Spinal cord (tissue), 10 donors: ENCODE measurements around the gene TYW1B. TPM values are rescaled to one million over a fixed set of nuclear protein-coding genes. Genes with fewer than 3 reads are reported as not detected.
"Not testable (repeated sequence)": the region's sequence is repeated elsewhere in the genome, so short reads cannot be mapped to it uniquely, and the experiment has no call there.

Experiments used
- DNase-seq, 6 donors: peaks; one replicate each; pipeline versions ENCODE4 v3.0.0 to v3.0.0-alpha.2; 2013 to 2015; ENCODE audit warnings: low spot score in 6 of 6, low read depth in 4 of 6
- H3K27ac ChIP-seq: one replicate; pipeline ENCODE4 v1.5.1; 2013; ENCODE audit warnings: low read depth, low read length, control low read depth
- H3K27me3 ChIP-seq: one replicate; pipeline ENCODE4 v1.6.1; 2013; ENCODE audit warnings: low read length; ENCODE audit not compliant: control insufficient read depth, insufficient read depth
- H3K36me3 ChIP-seq: one replicate; pipeline ENCODE4 v1.6.1; 2013; ENCODE audit warnings: low read length; ENCODE audit not compliant: control insufficient read depth, insufficient read depth
- H3K4me1 ChIP-seq: one replicate; pipeline ENCODE4 v1.6.1; 2013; ENCODE audit warnings: low read length; ENCODE audit not compliant: control insufficient read depth, insufficient read depth
- H3K4me3 ChIP-seq: one replicate; pipeline ENCODE4 v1.5.1; 2013; ENCODE audit warnings: low read depth, low read length, control low read depth
- H3K9me3 ChIP-seq: one replicate; pipeline ENCODE4 v1.6.1; 2013; ENCODE audit warnings: low read length; ENCODE audit not compliant: control insufficient read depth, insufficient read depth
- WGBS: methylation state at CpG from one replicate; pipeline ENCODE4 v1.1.5; 2013; ENCODE audit warnings: missing lambda C conversion rate; ENCODE audit not compliant: insufficient coverage; 5-methylcytosine and 5-hydroxymethylcytosine counted together
- polyA plus RNA-seq, 2 donors: library from polyadenylated mRNA; unstranded; fragments of 120-200 nt; gene quantifications; one replicate each; pipeline ENCODE4 v1.2.1, GENCODE V29; 2013; ENCODE audit not compliant: insufficient read length in 2 of 2
- total RNA-seq, 2 donors: library from RNA; depleted of rRNA in 1 of 2; stranded (reverse); fragments of 120-200 nt in 1 of 2; fragments of >200 nt in 1 of 2; gene quantifications; one replicate each; pipeline versions ENCODE4 v1.2.3 to v1.2.4, GENCODE V29; 2013 to 2014
- donor health status: healthy.

TYW1B gene
- total and polyA plus RNA-seq, 4 donors = 2.4 to 11.5 (median 5.3) TPM

DNA sequence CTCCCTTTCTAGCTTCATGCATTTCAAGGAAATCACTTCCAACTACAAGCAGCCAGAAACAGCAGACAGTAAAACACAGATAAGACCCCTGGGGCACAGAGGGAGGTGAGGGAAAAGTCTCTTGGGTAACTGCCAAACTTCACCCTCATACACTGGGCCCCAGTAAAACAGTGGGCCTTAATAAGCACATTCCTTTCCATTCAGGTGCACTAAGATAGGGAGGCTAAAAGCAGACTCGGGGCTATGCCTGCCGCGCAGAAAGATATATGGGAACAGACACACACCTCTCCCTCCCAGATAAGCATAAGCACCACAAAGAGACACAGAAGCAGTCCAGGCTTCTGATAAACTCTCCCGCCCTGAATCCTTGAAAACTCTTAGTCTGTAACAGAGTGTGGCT is 117.0 kb downstream of the TYW1B start:
- H3K4me1 ChIP-seq = no peaks in the 10 kb centered on the region
- no peaks in the 10 kb centered on the region for H3K36me3 ChIP-seq
- no peak overlapping the region for H3K4me3 ChIP-seq
- H3K9me3 ChIP-seq = no peaks in the 10 kb centered on the region
- no peak overlapping the region for H3K27ac ChIP-seq
- no peaks in the 10 kb centered on the region for H3K27me3 ChIP-seq
- no peak for DNase-seq
- WGBS = 40% methylated on average over 3 of the region's 4 CpGs

- no peaks in the 10 kb centered on the region for H3K36me3 ChIP-seq
These were observed 118.1 kb downstream of the TYW1B start for GRCh38 chr7:72709909-72710308.

GRCh38 chr7:72708371-72709050 is 119.5 kb downstream of the TYW1B start:
- not testable (repeated sequence) for H3K4me1 ChIP-seq, DNase-seq, H3K4me3 ChIP-seq, H3K27me3 ChIP-seq, H3K27ac ChIP-seq, H3K9me3 ChIP-seq, H3K36me3 ChIP-seq
- WGBS = no CpG with 5 or more reads among the region's 3 CpGs

More at GRCh38 chr7:72709909-72710308, 118.1 kb downstream of the TYW1B start:
- no peaks in the 10 kb centered on the region for H3K27me3 ChIP-seq
- WGBS = 86% methylated on average over 5 of the region's 8 CpGs
- H3K9me3 ChIP-seq = no peaks in the 10 kb centered on the region
- no peak overlapping the region for H3K27ac ChIP-seq
- no peak for DNase-seq
- no peak overlapping the region for H3K4me3 ChIP-seq
- no peaks in the 10 kb centered on the region for H3K4me1 ChIP-seq

DNA sequence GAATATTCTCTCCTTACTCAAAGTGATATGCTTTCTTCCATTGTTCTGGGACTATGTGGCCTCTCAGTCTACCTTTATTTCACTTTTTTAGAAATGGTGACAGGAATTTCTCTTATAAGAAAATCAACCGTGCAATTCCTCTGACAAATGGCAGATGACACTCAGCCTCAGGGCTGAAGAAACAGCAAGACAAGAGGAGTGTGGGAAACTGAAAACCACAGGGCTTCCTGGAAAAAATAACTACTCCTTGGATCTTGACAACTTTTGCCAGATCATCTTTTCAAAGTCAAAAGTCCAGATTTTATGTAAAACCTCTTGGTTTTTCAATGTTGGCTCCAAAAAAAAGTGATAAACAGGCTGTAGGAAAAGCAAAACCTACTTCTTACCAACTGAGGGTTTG is 121.5 kb downstream of the TYW1B start:
- H3K27ac ChIP-seq = no peak overlapping the region
- no peak for DNase-seq
- no peak overlapping the region for H3K4me3 ChIP-seq
- H3K9me3 ChIP-seq = no peaks in the 10 kb centered on the region
- H3K27me3 ChIP-seq = no peaks in the 10 kb centered on the region
- H3K4me1 ChIP-seq = no peaks in the 10 kb centered on the region
- no CpG with 5 or more reads among the region's 1 CpG for WGBS
- H3K36me3 ChIP-seq = no peaks in the 10 kb centered on the region

GRCh38 chr7:72705693-72706092 is 122.3 kb downstream of the TYW1B start:
- WGBS = no CpG with 5 or more reads among the region's 4 CpGs
- not testable (repeated sequence) for H3K36me3 ChIP-seq, H3K4me1 ChIP-seq

DNA sequence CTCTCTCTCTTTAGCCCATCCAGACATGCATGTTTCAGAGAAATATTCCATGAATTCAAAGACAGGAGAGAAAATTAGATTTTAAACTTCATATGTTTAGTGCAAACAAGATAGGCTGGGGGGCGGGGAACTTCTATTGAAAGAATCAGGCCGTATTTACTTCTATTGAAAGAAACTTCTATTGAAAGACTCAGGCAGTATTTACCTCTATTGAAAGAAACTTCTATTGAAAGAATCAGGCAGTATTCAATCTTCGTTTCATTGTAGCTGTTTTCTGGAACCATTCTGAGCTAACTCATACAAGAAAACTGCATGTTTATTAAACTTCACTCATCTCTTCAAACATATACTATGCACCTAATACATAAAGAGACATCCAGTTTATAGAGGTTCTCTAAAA is 123.1 kb downstream of the TYW1B start:
- no peak for DNase-seq
- H3K27me3 ChIP-seq = no peaks in the 10 kb centered on the region
- H3K4me1 ChIP-seq = no peaks in the 10 kb centered on the region
- no CpG with 5 or more reads among the region's 3 CpGs for WGBS
- no peak overlapping the region for H3K27ac ChIP-seq
- H3K9me3 ChIP-seq = no peaks in the 10 kb centered on the region
- H3K36me3 ChIP-seq = no peaks in the 10 kb centered on the region
- no peak overlapping the region for H3K4me3 ChIP-seq

More at GRCh38 chr7:72705693-72706092, 122.3 kb downstream of the TYW1B start:
- not testable (repeated sequence) for H3K9me3 ChIP-seq, DNase-seq, H3K27me3 ChIP-seq, H3K27ac ChIP-seq, H3K4me3 ChIP-seq

DNA sequence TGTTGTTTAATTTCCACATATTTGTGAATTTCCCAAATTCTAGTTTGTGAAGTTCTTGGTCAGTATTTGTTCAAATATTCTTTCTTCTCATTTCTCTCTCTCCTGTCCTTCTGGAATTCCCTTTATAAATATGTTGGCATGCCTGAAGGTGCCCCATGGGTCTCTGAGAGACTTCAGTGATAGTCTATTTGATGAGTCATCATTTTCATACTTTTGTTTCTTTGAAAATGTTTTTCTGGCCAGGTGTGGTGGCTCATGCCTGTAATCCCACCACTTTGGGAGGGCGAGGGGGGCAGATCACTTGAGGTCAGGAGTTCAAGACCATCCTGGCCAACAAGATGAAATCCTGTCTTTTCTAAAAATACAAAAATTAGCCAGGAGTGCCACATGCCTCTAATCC is 127.5 kb downstream of the TYW1B start:
- 100% methylated on average over 1 of the region's 1 CpG for WGBS
- not testable (repeated sequence) for H3K36me3 ChIP-seq

DNA sequence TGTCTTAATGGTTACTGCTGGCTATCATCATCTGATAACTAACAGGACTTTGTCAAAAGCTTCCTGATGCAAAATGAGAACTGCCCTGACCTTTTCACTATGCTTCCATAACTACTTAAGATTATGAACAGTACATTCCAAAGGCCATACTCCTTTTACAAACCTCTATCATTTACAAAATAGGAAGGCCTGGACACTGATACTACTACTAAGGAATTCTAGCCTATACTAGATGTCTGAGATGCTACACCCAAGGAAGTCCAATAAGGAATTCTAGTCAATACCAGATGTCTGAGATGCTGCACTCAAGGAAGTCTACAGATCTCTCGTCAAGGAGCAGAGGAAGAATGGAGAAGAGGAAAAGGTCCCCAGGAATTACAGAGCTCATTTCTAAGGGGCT is 130.9 kb downstream of the TYW1B start:
- WGBS = no CpG with 5 or more reads among the region's 1 CpG
- not testable (repeated sequence) for H3K4me1 ChIP-seq, H3K27me3 ChIP-seq, H3K27ac ChIP-seq, H3K4me3 ChIP-seq, H3K9me3 ChIP-seq, H3K36me3 ChIP-seq
- peak in 1 of 6 donors; percentile 20 for DNase-seq

More for the DNA sequence above, 127.5 kb downstream of the TYW1B start:
- not testable (repeated sequence) for H3K4me3 ChIP-seq, H3K27me3 ChIP-seq, H3K4me1 ChIP-seq, H3K9me3 ChIP-seq, H3K27ac ChIP-seq, DNase-seq

- not testable (repeated sequence) for H3K27ac ChIP-seq, H3K4me1 ChIP-seq, DNase-seq, H3K36me3 ChIP-seq, H3K27me3 ChIP-seq, H3K4me3 ChIP-seq, H3K9me3 ChIP-seq
- WGBS = no CpG with 5 or more reads among the region's 2 CpGs
These were observed 131.4 kb downstream of the TYW1B start for GRCh38 chr7:72696643-72697042.

DNA sequence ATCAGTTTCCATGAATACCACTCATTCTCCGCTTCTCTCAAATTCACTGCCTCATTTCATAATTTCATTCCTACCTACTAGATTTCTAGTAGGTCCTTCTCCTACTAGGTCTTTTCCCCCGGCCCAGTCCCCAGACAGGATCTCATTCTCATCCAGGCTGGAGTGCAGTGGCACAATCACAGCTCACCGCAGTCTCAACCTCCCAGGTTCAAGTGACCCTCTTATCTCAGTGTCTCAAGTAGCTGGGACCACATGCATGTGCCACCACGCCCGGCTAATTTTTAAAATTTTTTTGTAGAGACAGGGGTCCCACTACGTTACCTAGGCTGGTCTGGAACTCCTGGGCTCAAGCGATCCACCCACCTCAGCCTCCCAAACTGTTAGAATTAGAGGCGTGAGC is 132.5 kb downstream of the TYW1B start:
- H3K9me3 ChIP-seq, H3K27ac ChIP-seq, H3K27me3 ChIP-seq, H3K36me3 ChIP-seq, H3K4me3 ChIP-seq, DNase-seq, H3K4me1 ChIP-seq: not testable (repeated sequence)
- 98% methylated on average over 3 of the region's 8 CpGs for WGBS
